GM19467 (cell line): ENCODE measurements around the gene DDX1.

Experiments used
- ATAC-seq: cut with Tn5 transposase; IDR thresholded peaks from one replicate; pipeline ENCODE4 v1.9.1; 2021; ENCODE audit warnings: mild to moderate bottlenecking, moderate library complexity; ENCODE audit not compliant: unreplicated experiment

Gene DDX1

GRCh38 chr2:15626967-15627366, 35.3 kb downstream of the DDX1 start:
- no peak for ATAC-seq

GRCh38 chr2:15627817-15628684, 36.4 kb downstream of the DDX1 start:
- ATAC-seq, result no peak

- no peak for ATAC-seq
Measured at GRCh38 chr2:15628899-15629855, 37.5 kb downstream of the DDX1 start.

- no peak for ATAC-seq
Measured at GRCh38 chr2:15630121-15630977, 38.7 kb downstream of the DDX1 start.

- ATAC-seq, result no peak
Measured at GRCh38 chr2:15630978-15631719, 39.5 kb downstream of the DDX1 start.

- no peak for ATAC-seq
Measured at GRCh38 chr2:15631883-15632282, 40.2 kb downstream of the DDX1 start.

GRCh38 chr2:15633043-15633970, 41.6 kb downstream of the DDX1 start:
- ATAC-seq, result no peak

GRCh38 chr2:15633971-15634346, 42.3 kb downstream of the DDX1 start:
- no peak for ATAC-seq

GRCh38 chr2:15634846-15635490, 43.3 kb downstream of the DDX1 start:
- no peak for ATAC-seq

- ATAC-seq, result peak; percentile 83
Measured at GRCh38 chr2:15636972-15637785, 45.5 kb downstream of the DDX1 start.

GRCh38 chr2:15638720-15639119, 47.1 kb downstream of the DDX1 start:
- no peak for ATAC-seq

- no peak for ATAC-seq
Measured at GRCh38 chr2:15639323-15640251, 47.9 kb downstream of the DDX1 start.

GRCh38 chr2:15640261-15640711, 48.6 kb downstream of the DDX1 start:
- ATAC-seq, result no peak

- no peak for ATAC-seq
Measured at GRCh38 chr2:15640784-15641183, 49.1 kb downstream of the DDX1 start.

GRCh38 chr2:15641530-15641982, 49.9 kb downstream of the DDX1 start:
- ATAC-seq, result no peak

- ATAC-seq, result no peak
Measured at GRCh38 chr2:15642011-15642814, 50.5 kb downstream of the DDX1 start.
